ENCODE results near the gene TRAF3IP1.
"Not testable (repeated sequence)": the region's sequence is repeated elsewhere in the genome, so short reads cannot be mapped to it uniquely, and the experiment has no call there.

The TRAF3IP1 gene

DNA sequence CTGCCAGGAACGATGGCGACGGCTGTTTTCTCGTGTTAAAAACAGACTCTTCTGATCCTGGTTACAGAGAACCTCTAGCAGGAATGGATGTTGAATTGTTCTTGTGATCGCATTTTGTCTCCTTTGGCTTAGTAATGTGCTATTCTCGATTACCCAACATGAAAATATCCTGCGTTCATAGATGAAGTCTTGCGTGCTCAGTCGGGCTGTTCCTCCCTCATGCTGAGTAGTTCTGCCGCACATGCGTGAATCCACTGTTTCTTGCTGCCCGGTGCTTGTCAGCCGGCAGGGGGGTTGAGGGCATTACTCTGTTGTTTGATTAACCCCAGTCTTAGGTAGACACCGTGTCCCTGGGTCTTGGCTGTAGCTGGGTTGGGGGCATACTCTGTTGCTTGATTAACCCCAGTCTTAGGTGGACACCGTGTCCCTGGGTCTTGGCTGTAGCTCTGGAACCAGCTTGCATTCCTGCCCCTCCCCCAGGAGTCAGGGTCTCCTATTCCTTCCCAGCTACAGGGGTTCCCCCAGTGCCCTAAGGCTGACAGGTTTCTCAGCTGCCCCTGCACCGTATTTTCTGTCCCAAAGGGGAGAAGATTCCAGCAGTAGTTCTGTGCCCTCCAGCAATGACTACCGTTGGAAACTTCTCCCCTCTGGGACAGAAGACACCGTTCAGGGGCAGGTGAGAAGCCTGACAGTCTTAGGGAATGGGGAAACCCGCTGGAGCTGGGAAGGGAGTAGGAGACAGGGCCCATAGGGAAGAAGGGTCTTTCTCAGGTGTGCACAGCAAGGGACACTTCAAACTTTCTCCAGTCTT, 84.3 kb downstream of the TRAF3IP1 start:
- no peak for DNase-seq (ENCODE audit: low read depth, low spot score)
- no peak overlapping the region for H3K27ac ChIP-seq

DNA sequence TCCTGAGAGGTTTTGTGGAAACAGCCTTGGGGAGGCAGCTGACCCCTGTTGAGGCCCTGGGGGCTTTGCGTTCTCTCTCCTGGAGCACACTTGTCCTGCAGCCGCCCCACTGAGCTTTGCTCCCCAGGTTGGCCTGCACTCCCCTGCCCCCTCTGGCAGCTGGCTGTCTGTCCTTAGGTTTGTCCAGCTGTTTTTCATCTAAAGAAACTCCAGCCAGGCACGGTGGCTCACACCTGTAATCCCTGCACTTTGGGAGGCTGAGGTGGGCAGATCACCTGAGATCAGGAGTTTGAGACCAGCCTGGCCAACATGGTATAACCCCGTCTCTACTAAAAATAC, 84.9 kb downstream of the TRAF3IP1 start:
- H3K27ac ChIP-seq; DNase-seq (ENCODE audit: low read depth, low spot score): not testable (repeated sequence)

GRCh38 chr2:238406221-238406997, 86.1 kb downstream of the TRAF3IP1 start:
- H3K27ac ChIP-seq: no peak overlapping the region
- DNase-seq (ENCODE audit: low read depth, low spot score): no peak

- H3K27ac ChIP-seq: no peak overlapping the region
- DNase-seq (ENCODE audit: low read depth, low spot score): no peak
Measured at GRCh38 chr2:238406998-238407285, 86.6 kb downstream of the TRAF3IP1 start.

DNA sequence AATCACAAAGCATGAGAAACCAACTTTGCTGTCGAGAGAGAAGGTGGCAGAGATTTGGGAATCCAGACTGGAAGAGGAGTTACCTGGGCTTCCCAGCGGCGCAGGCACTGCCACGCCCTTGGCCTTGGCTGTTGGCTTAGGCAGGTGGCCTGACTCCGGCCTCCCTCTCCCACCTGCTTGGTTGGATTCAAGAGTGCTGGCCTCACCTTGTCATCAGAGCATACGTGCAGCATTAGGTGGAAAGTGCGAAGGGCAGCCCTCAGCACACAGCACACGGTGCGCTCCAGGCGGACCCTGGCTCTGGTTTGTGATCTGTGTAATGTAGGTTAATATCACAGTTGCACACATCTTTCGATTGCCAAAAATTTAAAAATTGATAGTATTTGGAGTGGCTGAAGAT, 87.2 kb downstream of the TRAF3IP1 start:
- DNase-seq (ENCODE audit: low read depth, low spot score): no peak

DNA sequence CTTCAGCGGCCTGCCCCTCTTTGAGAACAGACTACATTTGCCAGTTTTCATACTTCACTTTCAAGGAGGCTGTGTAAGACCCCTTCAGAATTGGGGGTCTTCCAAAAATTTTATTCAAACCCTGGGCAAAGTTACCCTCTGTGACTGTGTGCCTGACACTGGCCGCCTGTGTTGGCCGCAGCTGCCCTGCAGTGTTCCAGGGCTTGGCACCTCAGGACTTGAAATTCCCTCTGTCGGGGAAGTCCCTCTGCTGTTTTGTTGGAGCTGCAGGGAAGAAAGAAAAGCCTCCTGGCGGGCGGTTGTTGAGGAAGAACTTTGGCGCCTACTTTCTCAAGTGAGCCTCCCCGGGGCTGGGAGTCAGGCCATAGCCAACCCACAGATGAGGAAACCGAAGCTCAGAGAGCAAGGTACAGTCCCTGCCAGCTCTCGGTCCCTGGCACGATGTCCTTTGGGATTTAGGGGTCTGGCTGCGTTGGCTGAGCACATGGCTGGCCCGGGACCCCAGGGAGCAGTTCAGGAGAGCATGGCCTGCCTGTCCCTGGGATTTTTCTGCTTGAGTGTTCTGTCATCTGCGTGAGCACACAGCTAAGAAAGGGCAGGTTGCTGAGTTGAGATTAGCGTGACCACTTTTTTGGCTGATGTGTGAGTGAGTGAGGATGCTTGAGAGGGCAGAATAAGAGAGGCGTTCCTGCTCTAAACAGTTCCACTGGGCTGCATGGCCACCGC, 88.5 kb downstream of the TRAF3IP1 start:
- DNase-seq (ENCODE audit: low read depth, low spot score): no peak
- no peak overlapping the region for H3K27ac ChIP-seq

More for the DNA sequence above, 87.2 kb downstream of the TRAF3IP1 start:
- H3K27ac ChIP-seq: no peak overlapping the region

GRCh38 chr2:238409341-238410199, 89.3 kb downstream of the TRAF3IP1 start:
- H3K27ac ChIP-seq: no peak overlapping the region
- no peak for DNase-seq (ENCODE audit: low read depth, low spot score)

DNA sequence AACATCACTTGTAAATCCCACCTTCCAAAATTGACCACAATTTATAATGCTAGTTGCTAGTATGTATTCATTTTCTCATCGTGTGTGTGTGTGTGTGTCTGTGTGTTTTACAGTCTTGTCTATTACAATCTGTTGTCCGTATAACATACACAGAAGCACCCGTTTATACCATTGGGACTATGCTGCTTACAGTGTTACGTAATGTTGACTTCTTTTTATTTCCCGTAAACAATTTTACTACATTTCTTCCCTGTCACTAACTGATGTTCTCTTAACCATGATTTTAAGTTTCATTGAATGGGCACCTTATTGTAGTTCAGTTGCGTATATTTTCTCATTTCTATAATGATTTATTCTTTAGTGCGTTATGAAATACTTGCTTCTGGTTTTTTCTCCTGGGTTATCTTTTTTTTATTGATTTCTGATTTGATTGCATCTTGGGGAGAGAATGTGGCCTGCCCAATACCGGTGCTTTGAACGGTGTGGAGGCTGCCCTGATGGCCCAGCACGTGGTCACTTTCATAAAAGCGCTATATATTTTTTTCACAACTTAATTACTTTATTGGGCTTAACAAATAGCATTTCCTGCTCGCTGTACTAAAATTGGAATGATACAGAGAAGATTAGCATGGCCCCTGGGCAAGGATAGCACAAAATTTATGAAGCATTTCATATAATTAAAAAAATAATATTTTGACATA, 91.9 kb downstream of the TRAF3IP1 start:
- DNase-seq (ENCODE audit: low read depth, low spot score): no peak
- H3K27ac ChIP-seq: no peak overlapping the region

- H3K27ac ChIP-seq: no peak overlapping the region
- no peak for DNase-seq (ENCODE audit: low read depth, low spot score)
Measured at GRCh38 chr2:238413368-238413767, 93.0 kb downstream of the TRAF3IP1 start.

DNA sequence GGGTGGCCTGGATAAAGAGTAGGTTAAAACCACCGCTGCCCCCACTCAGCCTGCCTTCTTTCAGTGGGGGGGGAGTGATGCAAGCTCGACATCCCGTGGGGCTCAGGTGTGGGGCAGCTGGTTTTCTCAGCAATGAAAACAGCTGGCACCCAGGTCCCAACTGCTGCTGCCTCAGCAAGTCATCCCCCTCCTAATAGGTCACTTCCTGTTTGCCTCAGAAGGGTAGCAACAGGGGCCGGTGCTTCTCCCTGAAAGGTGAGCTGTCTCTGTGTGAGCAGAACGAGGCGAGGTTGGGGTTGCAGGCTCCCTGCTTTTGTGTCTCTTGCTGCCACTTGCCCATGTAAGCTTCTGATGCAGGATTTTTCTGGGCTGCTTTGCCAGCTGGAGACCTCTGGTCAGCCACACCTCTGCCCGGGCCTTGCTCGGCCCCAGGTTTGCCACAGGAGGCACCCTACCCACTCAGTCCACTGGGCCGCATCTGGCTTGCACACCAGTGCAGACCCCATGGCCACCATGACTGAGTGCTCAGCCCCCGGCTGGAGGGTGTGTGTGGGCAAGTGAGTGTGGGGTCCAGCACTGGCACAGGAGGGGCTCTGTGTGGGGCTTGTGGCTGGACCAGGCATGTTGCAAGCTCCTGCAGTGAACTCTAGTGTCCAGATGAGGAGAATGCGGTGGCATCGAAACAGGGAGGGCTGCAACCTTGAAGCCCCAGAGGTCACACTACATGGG, 94.9 kb downstream of the TRAF3IP1 start:
- no peak overlapping the region for H3K27ac ChIP-seq
- DNase-seq (ENCODE audit: low read depth, low spot score): no peak

DNA sequence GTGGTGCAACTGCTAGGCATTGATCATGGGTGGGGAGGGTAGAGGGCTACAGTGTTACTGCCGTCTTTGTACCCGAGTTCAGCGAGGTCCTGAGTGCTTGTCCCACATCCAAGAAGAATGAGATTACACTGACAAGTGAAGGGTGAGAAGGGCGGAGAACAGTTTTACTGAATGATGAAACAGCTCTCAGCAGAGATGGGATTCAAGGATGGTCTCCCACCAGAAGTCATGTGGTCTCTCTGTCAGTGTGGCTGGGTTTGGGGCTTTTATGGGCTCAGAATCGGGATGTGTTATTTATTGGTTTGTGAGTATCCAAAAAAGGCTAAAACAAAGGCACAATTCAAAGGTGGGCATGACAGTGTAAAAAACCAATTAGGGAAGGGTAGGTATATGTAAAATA, 95.6 kb downstream of the TRAF3IP1 start:
- DNase-seq (ENCODE audit: low read depth, low spot score): no peak

GRCh38 chr2:238418196-238418998, 98.1 kb downstream of the TRAF3IP1 start:
- H3K27ac ChIP-seq: peak overlapping the region; percentile 68
- DNase-seq (ENCODE audit: low read depth, low spot score): no peak

More for the DNA sequence above, 95.6 kb downstream of the TRAF3IP1 start:
- no peak overlapping the region for H3K27ac ChIP-seq

- no peak for DNase-seq (ENCODE audit: low read depth, low spot score)
- H3K27ac ChIP-seq: peak overlapping the region; percentile 68
Measured at GRCh38 chr2:238418999-238419546, 98.8 kb downstream of the TRAF3IP1 start.

GRCh38 chr2:238420442-238420841, 100.1 kb downstream of the TRAF3IP1 start:
- no peak for DNase-seq (ENCODE audit: low read depth, low spot score)
- no peak overlapping the region for H3K27ac ChIP-seq

DNA sequence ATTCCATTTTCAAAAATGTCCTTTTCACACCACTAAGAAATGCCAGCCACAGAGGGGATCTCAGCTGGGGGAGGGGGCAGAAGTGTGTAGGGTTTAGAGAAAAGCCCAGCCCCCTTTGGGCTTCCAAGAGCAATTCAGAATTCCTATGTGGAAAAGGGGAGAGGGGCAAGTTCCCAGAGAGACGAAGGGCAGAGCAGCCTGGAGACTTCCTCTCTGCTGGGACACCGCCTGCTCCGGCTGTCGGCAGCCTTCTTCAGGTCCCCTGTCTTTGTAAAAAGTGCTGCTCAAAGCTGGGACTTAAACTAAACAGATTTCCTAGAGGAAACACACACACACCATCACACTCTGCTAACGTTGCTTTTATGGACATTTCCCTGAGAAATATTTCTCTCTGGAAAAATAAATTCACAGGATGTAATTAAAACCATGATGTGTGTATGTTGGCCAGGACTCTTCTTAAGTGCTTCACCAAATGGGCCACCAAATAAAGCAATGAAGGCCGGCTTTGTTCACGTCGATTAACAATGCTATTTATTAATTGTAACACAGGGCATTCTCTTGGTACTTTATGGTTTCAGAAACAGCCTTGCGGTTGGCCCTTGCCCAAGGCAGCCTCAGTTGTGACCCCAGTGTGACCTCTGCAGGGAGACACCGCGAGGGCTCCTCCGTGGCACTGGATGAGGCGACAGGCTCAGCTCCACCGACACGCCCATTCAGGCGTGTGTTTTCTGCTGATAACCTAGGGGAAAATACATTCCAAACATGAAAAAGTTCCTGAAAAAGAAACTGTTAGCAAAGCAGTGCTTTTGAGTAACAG, 100.8 kb downstream of the TRAF3IP1 start:
- no peak overlapping the region for H3K27ac ChIP-seq
- no peak for DNase-seq (ENCODE audit: low read depth, low spot score)

GRCh38 chr2:238421695-238422035, 101.3 kb downstream of the TRAF3IP1 start:
- no peak for DNase-seq (ENCODE audit: low read depth, low spot score)
- H3K27ac ChIP-seq: no peak overlapping the region

- DNase-seq (ENCODE audit: low read depth, low spot score): no peak
- no peak overlapping the region for H3K27ac ChIP-seq
Measured at GRCh38 chr2:238422285-238422684, 102.0 kb downstream of the TRAF3IP1 start.
